ENCODE data around the gene TMEM272.

TMEM272 gene

DNA sequence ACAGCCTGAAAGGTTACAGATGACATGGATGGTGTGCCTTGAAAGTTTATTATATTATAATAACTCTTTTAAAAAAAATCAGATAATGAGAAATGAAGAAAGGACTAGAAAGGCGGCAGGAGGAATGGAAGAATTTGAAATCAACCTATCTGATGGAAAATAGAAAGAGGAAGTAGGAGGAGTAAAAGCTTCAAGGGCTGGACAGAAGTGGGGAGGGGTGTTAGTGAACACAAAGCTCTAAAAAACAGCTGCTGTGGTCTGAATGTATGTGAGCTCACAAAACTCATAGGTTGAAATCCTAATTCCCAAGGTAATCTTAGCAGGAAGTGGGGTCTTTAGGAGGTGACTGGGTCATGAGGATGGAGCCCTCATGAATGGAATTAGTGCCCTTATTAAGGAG lies 36.3 kb upstream of the TMEM272 start:
- DNase-seq (ENCODE audit: low spot score), result no peak
- TF ChIP-seq, protein P1, sequence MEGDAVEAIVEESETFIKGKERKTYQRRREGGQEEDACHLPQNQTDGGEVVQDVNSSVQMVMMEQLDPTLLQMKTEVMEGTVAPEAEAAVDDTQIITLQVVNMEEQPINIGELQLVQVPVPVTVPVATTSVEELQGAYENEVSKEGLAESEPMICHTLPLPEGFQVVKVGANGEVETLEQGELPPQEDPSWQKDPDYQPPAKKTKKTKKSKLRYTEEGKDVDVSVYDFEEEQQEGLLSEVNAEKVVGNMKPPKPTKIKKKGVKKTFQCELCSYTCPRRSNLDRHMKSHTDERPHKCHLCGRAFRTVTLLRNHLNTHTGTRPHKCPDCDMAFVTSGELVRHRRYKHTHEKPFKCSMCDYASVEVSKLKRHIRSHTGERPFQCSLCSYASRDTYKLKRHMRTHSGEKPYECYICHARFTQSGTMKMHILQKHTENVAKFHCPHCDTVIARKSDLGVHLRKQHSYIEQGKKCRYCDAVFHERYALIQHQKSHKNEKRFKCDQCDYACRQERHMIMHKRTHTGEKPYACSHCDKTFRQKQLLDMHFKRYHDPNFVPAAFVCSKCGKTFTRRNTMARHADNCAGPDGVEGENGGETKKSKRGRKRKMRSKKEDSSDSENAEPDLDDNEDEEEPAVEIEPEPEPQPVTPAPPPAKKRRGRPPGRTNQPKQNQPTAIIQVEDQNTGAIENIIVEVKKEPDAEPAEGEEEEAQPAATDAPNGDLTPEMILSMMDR (IDR thresholded peaks at IDR 0.05; ENCODE audit: extremely low read depth, missing control alignments), result no peak

DNA sequence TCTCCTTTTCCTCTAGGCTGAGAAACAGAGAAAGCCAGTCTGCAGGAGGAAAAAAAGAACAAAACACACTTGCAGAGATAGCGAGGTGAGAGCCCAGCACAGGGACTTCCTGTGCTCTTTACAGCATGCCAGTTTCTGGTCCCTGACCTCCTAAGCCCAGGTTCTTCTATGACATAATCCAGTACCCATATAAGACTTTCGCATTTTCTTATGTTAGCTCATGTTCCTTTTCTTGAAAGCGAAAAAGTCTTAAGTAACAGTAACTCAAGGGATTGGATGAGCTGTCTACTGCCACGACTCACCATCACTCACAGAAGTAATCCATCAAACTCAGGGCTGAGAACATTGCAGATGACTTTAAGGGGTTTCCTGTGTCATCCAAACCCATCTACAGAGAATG lies 34.2 kb upstream of the TMEM272 start:
- TF ChIP-seq, protein P1 (IDR thresholded peaks at IDR 0.05; ENCODE audit: extremely low read depth, missing control alignments), result no peak
- no peak for DNase-seq (ENCODE audit: low spot score)

DNA sequence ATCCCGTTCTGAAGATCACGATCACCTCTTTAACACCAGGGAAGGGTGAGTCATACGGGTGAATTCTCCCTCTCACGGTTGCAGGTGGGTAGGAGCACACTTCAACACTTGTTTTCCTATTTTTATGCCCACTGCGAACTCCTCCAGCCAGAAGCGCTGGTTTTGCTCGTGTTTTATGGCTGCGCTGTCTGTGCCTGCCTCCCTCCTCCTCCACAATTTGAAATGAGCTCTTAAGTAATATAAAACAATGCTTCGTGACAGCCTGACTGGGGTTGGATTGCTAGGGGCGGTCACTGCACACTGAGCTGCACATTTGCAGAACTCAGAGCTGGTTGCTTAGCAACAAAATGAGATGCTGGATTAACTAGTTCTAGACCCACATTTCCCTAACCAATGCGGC lies 29.7 kb upstream of the TMEM272 start:
- no peak for DNase-seq (ENCODE audit: low spot score)

DNA sequence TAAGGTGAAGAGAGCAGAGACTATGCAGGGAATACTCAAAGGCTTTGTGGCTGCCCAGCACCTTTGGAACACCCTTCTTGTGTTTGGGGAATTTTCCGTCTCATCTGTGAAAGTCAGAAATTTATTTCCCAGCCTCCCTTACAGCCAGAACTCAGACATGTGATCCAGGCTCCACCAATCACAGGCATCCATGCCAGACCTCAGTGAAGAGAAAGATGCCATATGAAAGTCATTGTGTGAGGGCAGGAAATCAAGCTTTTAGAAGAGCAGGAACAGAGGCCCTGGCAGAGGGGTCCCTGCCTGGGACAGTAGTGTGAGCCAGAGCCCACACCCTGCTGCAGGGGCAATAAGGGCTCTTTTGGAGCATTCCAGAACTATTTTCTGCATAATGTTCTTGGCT lies 28.9 kb upstream of the TMEM272 start:
- no peak for DNase-seq (ENCODE audit: low spot score)
- TF ChIP-seq, protein P1 (IDR thresholded peaks at IDR 0.05; ENCODE audit: extremely low read depth, missing control alignments), result no peak

More for the DNA sequence above, 29.7 kb upstream of the TMEM272 start:
- TF ChIP-seq, protein P1 (IDR thresholded peaks at IDR 0.05; ENCODE audit: extremely low read depth, missing control alignments), result no peak

DNA sequence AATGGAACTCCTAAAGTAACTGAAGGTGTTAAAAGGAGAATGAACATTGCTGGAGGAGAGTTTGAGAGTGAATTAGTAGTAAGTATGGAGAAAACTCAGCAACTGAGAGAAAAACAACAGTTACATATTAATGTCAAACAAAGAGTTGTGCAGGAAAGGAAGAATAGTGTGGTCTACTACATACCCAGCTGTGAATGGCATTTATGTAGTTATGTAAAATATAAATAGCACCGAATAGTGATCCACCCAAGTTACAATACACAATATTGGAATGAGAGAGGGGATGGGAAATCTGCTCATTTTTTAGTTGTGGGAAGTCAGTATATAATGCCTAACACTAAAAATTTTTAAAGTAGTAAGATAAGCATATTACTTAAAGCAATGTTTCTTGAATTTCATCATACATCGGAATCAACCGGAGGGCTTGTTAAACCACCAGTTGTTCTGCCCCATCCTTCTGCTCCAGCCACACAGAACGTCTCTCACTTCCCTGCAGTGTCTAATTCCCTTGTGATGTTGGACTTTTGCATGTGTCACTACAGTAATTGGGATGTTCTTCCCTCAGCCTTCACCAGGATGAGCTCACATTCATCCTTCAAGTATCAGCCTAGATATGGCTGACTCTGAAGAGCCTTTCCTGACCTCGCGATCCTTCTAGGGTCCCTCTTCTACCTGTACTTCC lies 28.3 kb upstream of the TMEM272 start:
- TF ChIP-seq, protein P1 (IDR thresholded peaks at IDR 0.05; ENCODE audit: extremely low read depth, missing control alignments), result no peak
- no peak for DNase-seq (ENCODE audit: low spot score)

DNA sequence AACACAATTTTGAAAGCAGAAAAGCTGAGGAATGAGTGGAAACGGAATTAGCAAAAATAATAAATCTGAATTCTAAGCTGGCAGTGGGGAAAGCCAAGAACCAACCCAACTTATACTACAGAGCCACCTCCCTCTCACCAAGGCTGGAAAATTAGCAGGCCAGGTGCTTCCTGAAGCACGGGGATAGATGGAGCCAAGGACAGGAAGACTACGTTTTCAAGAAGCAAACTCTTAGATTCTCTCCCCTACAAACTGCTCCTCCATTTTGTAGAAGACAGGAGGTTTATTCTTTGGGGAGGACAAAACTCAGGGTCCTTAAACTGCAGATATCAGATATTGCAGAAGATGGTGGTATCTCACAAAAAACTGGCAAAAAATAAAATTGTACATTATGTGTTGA lies 25.6 kb upstream of the TMEM272 start:
- TF ChIP-seq, protein P1 (IDR thresholded peaks at IDR 0.05; ENCODE audit: extremely low read depth, missing control alignments), result no peak

DNA sequence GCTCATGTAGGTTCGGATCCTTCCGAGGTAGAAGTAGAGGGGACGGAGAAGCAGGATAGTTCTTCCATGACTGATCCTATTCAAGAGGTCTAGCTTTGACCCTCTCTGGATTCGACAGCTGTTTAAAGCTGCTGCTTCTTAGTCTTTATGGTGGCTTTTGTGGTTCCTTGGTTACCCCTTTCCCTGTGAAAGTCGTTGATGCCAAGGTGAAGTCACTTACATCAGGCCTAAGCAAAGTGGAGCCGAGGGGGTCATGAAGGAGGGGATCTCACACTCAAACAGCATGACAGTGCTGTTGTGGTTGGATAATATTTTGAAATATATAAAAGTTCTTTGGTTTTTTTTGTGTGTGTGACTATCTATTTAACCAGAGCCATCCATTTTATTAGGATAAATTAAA lies 24.9 kb upstream of the TMEM272 start:
- TF ChIP-seq, protein P1 (IDR thresholded peaks at IDR 0.05; ENCODE audit: extremely low read depth, missing control alignments), result no peak

More for the DNA sequence above, 25.6 kb upstream of the TMEM272 start:
- no peak for DNase-seq (ENCODE audit: low spot score)

More for the DNA sequence above, 24.9 kb upstream of the TMEM272 start:
- DNase-seq (ENCODE audit: low spot score), result no peak
